HepG2 (cell line): ENCODE results near the gene SRCAP. TPM values are rescaled to one million over a fixed set of nuclear protein-coding genes. Genes with fewer than 3 reads are reported as not detected.
A peak's percentile ranks its signal among the peaks of the same experiment; 100 is the strongest.

Experiments
- ATAC-seq: fragments of 200-7000 bp; cut with Tn5 transposase; 3 replicates; pipeline ENCODE4 v1.9.1; 2020; ENCODE audit warnings: mild to moderate bottlenecking, moderate library complexity
- BruUV-seq: library from RNA; stranded (reverse); fragments of 400-500 nt; replicated peaks from 2 replicates; lab custom pipeline; 2021; lab: Mats Ljungman, UMichigan
- CTCF ChIA-PET: fragments of 300-600 bp; formaldehyde crosslinking; extraction: SDS; loops from one replicate; lab custom pipeline; 2021; ENCODE audit warnings: low total read pairs, inconsistent platforms, low intra/inter-chr PET ratio; lab: Yijun Ruan, JAX
- POLR2A ChIA-PET: fragments of 350-600 bp; sonication (Branson Sonifier 250); formaldehyde crosslinking; loops from one replicate; lab custom pipeline; 2020; ENCODE audit warnings: antibody characterized with exemption, inconsistent platforms; lab: Yijun Ruan, JAX
- DNase-seq: peaks from one replicate; pipeline ENCODE4 v3.0.0-alpha.2; 2015; ENCODE audit warnings: low spot score
- FAIRE-seq: peaks from 3 replicates; lab custom pipeline; 2011; peaks lifted over from hg19 to GRCh38; lab: Jason Lieb, UNC
- H2AFZ ChIP-seq: one replicate; pipeline ENCODE4 v1.6.1; 2011; ENCODE audit warnings: low read length, inconsistent platforms
- H3K27ac ChIP-seq: fragments of 300-600 bp; 3 replicates; pipeline ENCODE4 v1.8.0; 2011; ENCODE audit warnings: mixed run types, mild to moderate bottlenecking, mixed read lengths, low read length, inconsistent platforms; ENCODE audit not compliant: insufficient read depth; ENCODE audit errors: extremely low read length
- H3K27me3 ChIP-seq, 2 experiments: fragments of 200-600 bp in 1 of 2; 2 replicates in 1 of 2; 3 replicates in 1 of 2; pipeline versions ENCODE4 v1.6.0 to v1.8.0; 2011; ENCODE audit warnings: low read length in 2 of 2, mild to moderate bottlenecking in 2 of 2, moderate library complexity in 2 of 2, inconsistent platforms in 1 of 2; ENCODE audit not compliant: insufficient read depth in 2 of 2, control insufficient read depth in 1 of 2
- H3K36me3 ChIP-seq, 2 experiments: fragments of 200-600 bp in 1 of 2; replicated peaks in 1 of 2; 2 replicates in 1 of 2; 3 replicates in 1 of 2; pipeline versions ENCODE4 v1.5.1 to v1.8.0; 2011; ENCODE audit warnings: low read length in 2 of 2, inconsistent platforms in 1 of 2; ENCODE audit not compliant: insufficient read depth in 2 of 2, control insufficient read depth in 1 of 2
- H3K4me1 ChIP-seq: 2 replicates; pipeline ENCODE4 v1.5.1; 2012; ENCODE audit warnings: low read length, inconsistent platforms; ENCODE audit not compliant: insufficient read depth
- H3K4me2 ChIP-seq: 2 replicates; pipeline ENCODE4 v1.6.0; 2011; ENCODE audit warnings: low read depth, low read length, inconsistent platforms
- H3K4me3 ChIP-seq, 3 experiments: fragments of 200-600 bp in 1 of 3; sonication (generic), shearing (Covaris generic) in 1 of 3; replicated peaks in 1 of 3; 2 replicates each; pipeline ENCODE4 v1.5.1; 2011 to 2016; ENCODE audit warnings: low read length in 3 of 3, inconsistent platforms in 2 of 3, low read depth in 2 of 3, mild to moderate bottlenecking in 2 of 3, control low read depth in 1 of 3, mixed read lengths in 1 of 3; ENCODE audit not compliant: insufficient read depth in 1 of 3
- H3K79me2 ChIP-seq: one replicate; pipeline ENCODE4 v1.6.1; 2011; ENCODE audit warnings: low read length, inconsistent platforms; ENCODE audit not compliant: insufficient read depth
- H3K9ac ChIP-seq: 2 replicates; pipeline ENCODE4 v1.6.0; 2011; ENCODE audit warnings: mild to moderate bottlenecking, low read depth, low read length, inconsistent platforms; ENCODE audit not compliant: insufficient read depth
- H3K9me3 ChIP-seq: 2 replicates; pipeline ENCODE4 v1.5.1; 2012; ENCODE audit warnings: mild to moderate bottlenecking, low read length
- H4K20me1 ChIP-seq: 2 replicates; pipeline ENCODE4 v1.6.0; 2011; ENCODE audit warnings: inconsistent platforms, mild to moderate bottlenecking, low read length, moderate library complexity; ENCODE audit not compliant: insufficient read depth
- ARNTL ChIP-seq: sonication (generic); formaldehyde crosslinking; IDR thresholded peaks from 2 replicates; pipeline ENCODE4 v1.4.0; 2020; ENCODE audit warnings: mild to moderate bottlenecking, missing genetic modification reagents
- BATF2 ChIP-seq: sonication (generic); formaldehyde crosslinking; IDR thresholded peaks from 2 replicates; pipeline ENCODE4 v1.8.0; 2022; ENCODE audit warnings: mild to moderate bottlenecking, missing genetic modification reagents, moderate library complexity
- CTCF ChIP-seq: sonication (generic); formaldehyde crosslinking; IDR thresholded peaks from 2 replicates; pipeline ENCODE4 v1.5.0; 2020; ENCODE audit warnings: mild to moderate bottlenecking, missing genetic modification reagents, moderate library complexity
- ELF4 ChIP-seq: sonication (generic); formaldehyde crosslinking; IDR thresholded peaks from 2 replicates; pipeline ENCODE4 v1.5.0; 2020; ENCODE audit warnings: missing genetic modification reagents, mild to moderate bottlenecking, moderate library complexity, borderline replicate concordance
- IRF2 ChIP-seq: IDR thresholded peaks from 2 replicates; pipeline ENCODE4 v1.6.1; 2018; ENCODE audit warnings: missing genetic modification reagents, missing compliant biosample characterization
- JUND ChIP-seq: sonication (generic); formaldehyde crosslinking; IDR thresholded peaks from 2 replicates; pipeline ENCODE4 v1.8.0; 2022; ENCODE audit warnings: mild to moderate bottlenecking, missing genetic modification reagents
- KLF9 ChIP-seq: IDR thresholded peaks from 2 replicates; pipeline ENCODE4 v1.6.1; 2016; ENCODE audit warnings: low read depth
- MAFF ChIP-seq: IDR thresholded peaks from 2 replicates; pipeline ENCODE4 v1.6.1; 2011; ENCODE audit warnings: low read depth, low read length, improper control_type of control experiment
- MEF2D ChIP-seq: sonication (generic); formaldehyde crosslinking; IDR thresholded peaks from 2 replicates; pipeline ENCODE4 v1.5.1; 2020; ENCODE audit warnings: mild to moderate bottlenecking, missing genetic modification reagents
- MXD3 ChIP-seq: IDR thresholded peaks from 2 replicates; pipeline ENCODE4 v1.6.1; 2016; ENCODE audit warnings: mild to moderate bottlenecking, missing biosample characterization, missing genetic modification reagents
- MXI1 ChIP-seq: IDR thresholded peaks from 3 replicates; pipeline ENCODE4 v1.6.1; 2012; ENCODE audit warnings: low read depth, low read length, inconsistent platforms, borderline replicate concordance
- PPARG ChIP-seq: conservative IDR thresholded peaks from 2 replicates; pipeline ENCODE4 v1.6.1; 2016; ENCODE audit warnings: missing biosample characterization, missing genetic modification reagents
- RFXAP ChIP-seq: sonication (generic); formaldehyde crosslinking; IDR thresholded peaks from 2 replicates; pipeline ENCODE4 v1.4.0; 2020; ENCODE audit warnings: missing genetic modification reagents, borderline replicate concordance
- RXRA ChIP-seq: sonication (generic); formaldehyde crosslinking; IDR thresholded peaks from 2 replicates; pipeline ENCODE4 v1.5.1; 2020; ENCODE audit warnings: missing genetic modification reagents
- SMC3 ChIP-seq: IDR thresholded peaks from 2 replicates; pipeline ENCODE4 v1.6.1; 2011; ENCODE audit warnings: low read length, improper control_type of control experiment
- SNAPC2 ChIP-seq: sonication (generic); formaldehyde crosslinking; IDR thresholded peaks from 2 replicates; pipeline ENCODE4 v1.8.1; 2022; ENCODE audit warnings: mild to moderate bottlenecking, missing genetic modification reagents
- ZBTB20 ChIP-seq: sonication (generic); formaldehyde crosslinking; IDR thresholded peaks from 2 replicates; pipeline ENCODE4 v1.8.1; 2023; ENCODE audit warnings: missing genetic modification reagents, low read depth, mild to moderate bottlenecking, borderline replicate concordance
- ZFP41 ChIP-seq: sonication (generic); formaldehyde crosslinking; IDR thresholded peaks from 2 replicates; pipeline ENCODE4 v1.4.0; 2020; ENCODE audit warnings: mild to moderate bottlenecking, missing genetic modification reagents, borderline replicate concordance
- ZFP91 ChIP-seq: sonication (generic); formaldehyde crosslinking; IDR thresholded peaks from 2 replicates; pipeline ENCODE4 v1.9.0; 2022; ENCODE audit warnings: missing genetic modification reagents, mild to moderate bottlenecking, borderline replicate concordance
- ZNF451 ChIP-seq: sonication (generic); formaldehyde crosslinking; IDR thresholded peaks from 2 replicates; pipeline ENCODE4 v1.5.0; 2020; ENCODE audit warnings: mild to moderate bottlenecking, missing genetic modification reagents
- ZNF703 ChIP-seq: sonication (generic); formaldehyde crosslinking; IDR thresholded peaks from 2 replicates; pipeline ENCODE4 v1.5.1; 2020; ENCODE audit warnings: missing genetic modification reagents, mild to moderate bottlenecking, moderate library complexity, borderline replicate concordance
- WGBS: methylation state at CpG from one replicate; pipeline ENCODE4 v1.1.6; 2017; ENCODE audit warnings: low lambda C conversion rate; 5-methylcytosine and 5-hydroxymethylcytosine counted together
- in situ Hi-C: cut with HindIII; loops from 2 replicates; pipeline ENCODE4 v1.10.0; 2017; ENCODE audit warnings: low pct_unique_long_range_greater_than_20kb; ENCODE audit not compliant: extremely low pct_ligation_motif_present
- intact Hi-C: fragments of 100-400 bp; cut with micrococcal nuclease; formaldehyde crosslinking; loops from one replicate; pipeline ENCODE4 v1.10.0; 2022; ENCODE audit not compliant: unreplicated experiment
- polyA plus RNA-seq, 8 experiments: library from polyadenylated mRNA; depleted of rRNA in 3 of 8; stranded (reverse) in 7 of 8; unstranded in 1 of 8; fragments of >200 nt; fragmentation: Illumina TruSeq in 4 of 8; extraction: Trizol in 4 of 8; gene quantifications; 2 replicates each; pipeline versions ENCODE4 v1.2.1 to v1.2.3, GENCODE V29; 2011 to 2016; ENCODE audit warnings: low read depth in 4 of 8, missing spikeins in 1 of 8, mixed read lengths in 1 of 8; ENCODE audit not compliant: insufficient read depth in 1 of 8
- total RNA-seq, 5 experiments: library from RNA; depleted of rRNA; stranded (reverse); fragments of >200 nt; fragmentation: Illumina TruSeq; extraction: Trizol; gene quantifications; 2 replicates each; pipeline ENCODE4 v1.2.3, GENCODE V29; 2016; ENCODE audit warnings: low read depth in 1 of 5

The SRCAP gene
- total and polyA plus RNA-seq, 2 of the 13 experiments (the other 11 are each of a cell fraction or from before 2014, with no cell fraction given), result 4.9 to 9.0 TPM

GRCh38 chr16:30761427-30761927 lies 62.5 kb downstream of the SRCAP start:
- Histone ChIP-seq H3K36me3 (peaks cover 26 to 38% of the 10 kb centered on the region in 2 experiments), H3K4me1 (peaks cover 29% of the 10 kb centered on the region), H3K79me2 (peaks cover 19% of the 10 kb centered on the region), H3K4me3 (peak overlapping the region; percentile 74 to 91 (median 80)), H4K20me1 (no peaks in the 10 kb centered on the region), H3K9ac (peak overlapping the region; percentile 69), H3K9me3 (no peaks in the 10 kb centered on the region), H3K4me2 (peak overlapping the region; percentile 97), H3K27ac (peak overlapping the region; percentile 46), H3K27me3 (no peaks in the 10 kb centered on the region; a peak in 1 of 5 replicates), H2AFZ (no peak overlapping the region)
- intact Hi-C loops, result no loop called here
- FAIRE-seq, result no peak
- WGBS, result 4% methylated on average over 9 of the region's 64 CpGs
- no peak for DNase-seq
- ChIA-PET POLR2A (interaction anchor here (0.7 kb wide), 1 partner anchor 14 kb away, joined by 3 read pairs; the partner anchor contains the start of gene PHKG2), CTCF (no interaction called here)
- BruUV-seq, result no TSS peak
- peak; percentile 62 for ATAC-seq
- in situ Hi-C loops, result no loop called here
- TF ChIP-seq ELF4 (CRISPR knock-in tag) (no peak), SMC3 (no peak), ZFP41 (CRISPR knock-in tag) (0 out of 2 replicates have a peak, but pooled peaks have one; percentile 25), IRF2 (CRISPR knock-in tag) (no peak), KLF9 (CRISPR knock-in tag) (peak; percentile 63; the same call in 1 of the 2 replicates), SNAPC2 (CRISPR knock-in tag) (peak; percentile 14; the same call in 1 of the 2 replicates), PPARG (CRISPR knock-in tag) (0 out of 2 replicates have a peak, but pooled peaks have one; percentile 1), MAFF (no peak), JUND (CRISPR knock-in tag) (no peak), ZFP91 (CRISPR knock-in tag) (peak; percentile 88; the same call in 1 of the 2 replicates), CTCF (peak; percentile 12; the same call in 1 of the 2 replicates), RXRA (CRISPR knock-in tag) (peak; percentile 14; the same call in 1 of the 2 replicates), ZBTB20 (CRISPR knock-in tag) (no peak), ARNTL (no peak), MXI1 (no peak), ZNF703 (CRISPR knock-in tag) (0 out of 2 replicates have a peak, but pooled peaks have one; percentile 12), RFXAP (0 out of 2 replicates have a peak, but pooled peaks have one; percentile 3), BATF2 (peak; percentile 90; the same call in 1 of the 2 replicates), ZNF451 (CRISPR knock-in tag) (peak; percentile 57; the same call in 1 of the 2 replicates), MXD3 (CRISPR knock-in tag) (0 out of 2 replicates have a peak, but pooled peaks have one; percentile 17), MEF2D (CRISPR knock-in tag) (no peak)
